Hepatocyte (in vitro differentiated cells): ENCODE measurements around the gene BTN1A1.

Experiments used
- CTCF ChIP-seq: fragments of 200-600 bp; sonication (generic); IDR thresholded peaks from 2 replicates; pipeline ENCODE4 v1.5.1; 2016; ENCODE audit warnings: antibody characterized with exemption, mild to moderate bottlenecking; ENCODE audit not compliant: poor library complexity
- EZH2 ChIP-seq: fragments of 200-600 bp; sonication (generic); IDR thresholded peaks from 2 replicates; pipeline ENCODE4 v1.6.1; 2016; ENCODE audit warnings: antibody characterized with exemption, mild to moderate bottlenecking, borderline replicate concordance

- TF ChIP-seq CTCF = no peak
- TF ChIP-seq EZH2 = no peak
Observed at GRCh38 chr6:26532699-26533531, 32.8 kb downstream of the BTN1A1 start.
